Loucy (cell line): ENCODE measurements around the gene GCKR.

Experiments
- H2AFZ ChIP-seq: fragments of 200-600 bp; sonication (generic); 2 replicates; pipeline ENCODE4 v1.6.0; 2016; ENCODE audit warnings: antibody characterized with exemption, mild to moderate bottlenecking, low read length, moderate library complexity
- H3F3A ChIP-seq: fragments of 200-600 bp; 2 replicates; pipeline ENCODE4 v1.6.0; 2016; ENCODE audit warnings: antibody characterized with exemption, low read depth, mild to moderate bottlenecking
- H3K27me3 ChIP-seq: fragments of 200-600 bp; sonication (generic); 2 replicates; pipeline ENCODE4 v1.6.1; 2014; ENCODE audit warnings: low read length, mild to moderate bottlenecking; ENCODE audit not compliant: insufficient read depth, poor library complexity, severe bottlenecking
- H3K36me3 ChIP-seq: fragments of 200-600 bp; sonication (generic); 2 replicates; pipeline ENCODE4 v1.6.1; 2016; ENCODE audit warnings: low read length; ENCODE audit not compliant: insufficient read depth
- H3K4me1 ChIP-seq: fragments of 200-600 bp; sonication (generic); 2 replicates; pipeline ENCODE4 v1.5.1; 2014; ENCODE audit warnings: low read length, mild to moderate bottlenecking; ENCODE audit not compliant: insufficient read depth, poor library complexity, severe bottlenecking
- H3K4me2 ChIP-seq: fragments of 200-600 bp; sonication (generic); 2 replicates; pipeline ENCODE4 v1.6.0; 2014; ENCODE audit warnings: antibody characterized with exemption, low read length, low read depth, mild to moderate bottlenecking; ENCODE audit not compliant: poor library complexity, severe bottlenecking
- H3K4me3 ChIP-seq: fragments of 200-600 bp; sonication (generic); 2 replicates; pipeline ENCODE4 v1.5.1; 2014; ENCODE audit warnings: low read length, mild to moderate bottlenecking, mixed read lengths; ENCODE audit not compliant: poor library complexity, severe bottlenecking
- H3K79me2 ChIP-seq: fragments of 200-600 bp; sonication (generic); 2 replicates; pipeline ENCODE4 v1.6.1; 2014; ENCODE audit warnings: low read length; ENCODE audit not compliant: insufficient read depth
- H3K9ac ChIP-seq: fragments of 200-600 bp; sonication (generic); 2 replicates; pipeline ENCODE4 v1.6.0; 2014; ENCODE audit warnings: mild to moderate bottlenecking, low read depth, low read length, moderate library complexity; ENCODE audit not compliant: poor library complexity, severe bottlenecking
- H3K9me2 ChIP-seq: fragments of 200-600 bp; sonication (generic); replicated peaks from 2 replicates; pipeline ENCODE4 v1.6.1; 2016; ENCODE audit warnings: low read depth, low read length, mixed read lengths
- H3K9me3 ChIP-seq: fragments of 200-600 bp; sonication (generic); 2 replicates; pipeline ENCODE4 v1.6.1; 2014; ENCODE audit warnings: mild to moderate bottlenecking, antibody characterized with exemption, low read length, low read depth; ENCODE audit not compliant: insufficient read depth
- H4K20me1 ChIP-seq: fragments of 200-600 bp; sonication (generic); 2 replicates; pipeline ENCODE4 v1.6.0; 2014; ENCODE audit warnings: antibody characterized with exemption, low read length, mild to moderate bottlenecking; ENCODE audit not compliant: insufficient read depth, poor library complexity, severe bottlenecking
- CTCF ChIP-seq: fragments of 200-600 bp; sonication (generic); conservative IDR thresholded peaks from 2 replicates; pipeline ENCODE4 v1.5.1; 2014; ENCODE audit warnings: mild to moderate bottlenecking, antibody characterized with exemption, low read length
- EZH2phosphoT487 ChIP-seq: fragments of 200-600 bp; IDR thresholded peaks from 2 replicates; pipeline ENCODE4 v1.6.1; 2018; ENCODE audit warnings: antibody characterized with exemption, mild to moderate bottlenecking, moderate library complexity, borderline replicate concordance

Gene GCKR

GRCh38 chr2:27497288-27497627 is 619 bp downstream of the GCKR start:
- Histone ChIP-seq H3K4me1 (no peaks in the 10 kb centered on the region), H3K4me3 (no peak overlapping the region), H3K9me3 (no peaks in the 10 kb centered on the region), H3K79me2 (no peaks in the 10 kb centered on the region), H3K9me2 (no peaks in the 10 kb centered on the region), H3K4me2 (no peak overlapping the region), H3F3A (no peaks in the 10 kb centered on the region), H3K36me3 (no peaks in the 10 kb centered on the region), H3K27me3 (no peaks in the 10 kb centered on the region), H4K20me1 (no peaks in the 10 kb centered on the region), H2AFZ (no peak overlapping the region), H3K9ac (no peak overlapping the region)
- TF ChIP-seq EZH2phosphoT487 = no peak

GRCh38 chr2:27498975-27499374 is 2.3 kb downstream of the GCKR start:
- H2AFZ ChIP-seq = no peak overlapping the region
- no peaks in the 10 kb centered on the region for H3F3A ChIP-seq
- H3K36me3 ChIP-seq = no peaks in the 10 kb centered on the region
- no peak overlapping the region for H3K4me3 ChIP-seq
- no peaks in the 10 kb centered on the region for H3K79me2 ChIP-seq
- no peaks in the 10 kb centered on the region for H3K9me2 ChIP-seq
- H3K4me1 ChIP-seq = no peaks in the 10 kb centered on the region
- H3K27me3 ChIP-seq = no peaks in the 10 kb centered on the region
- TF ChIP-seq EZH2phosphoT487 = no peak
- no peak for TF ChIP-seq CTCF
- H3K9ac ChIP-seq = no peak overlapping the region
- H4K20me1 ChIP-seq = no peaks in the 10 kb centered on the region
- H3K4me2 ChIP-seq = no peak overlapping the region
- no peaks in the 10 kb centered on the region for H3K9me3 ChIP-seq

DNA sequence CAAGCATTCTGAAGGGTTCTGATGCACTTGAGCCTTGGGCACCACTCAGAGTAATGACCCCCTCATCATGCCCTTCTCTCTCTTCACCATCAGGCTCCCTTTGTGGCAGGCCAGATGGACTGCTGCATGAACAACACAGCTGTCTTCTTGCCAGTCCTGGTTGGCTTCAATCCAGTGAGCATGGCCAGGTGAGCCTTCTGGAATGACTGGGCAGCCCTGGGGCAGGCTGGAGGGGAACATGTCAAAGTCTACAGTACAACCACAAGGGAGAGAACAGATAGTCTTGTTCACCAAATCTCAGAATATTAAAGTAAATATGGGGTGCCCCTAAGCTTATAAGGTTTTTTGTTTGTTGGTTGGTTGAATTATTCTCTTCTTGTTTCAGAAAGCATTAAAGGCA is 4.4 kb downstream of the GCKR start:
- no peak overlapping the region for H3K4me2 ChIP-seq

More for the DNA sequence above, 4.4 kb downstream of the GCKR start:
- H2AFZ ChIP-seq = no peak overlapping the region
- H3K9me3 ChIP-seq = no peaks in the 10 kb centered on the region
- H4K20me1 ChIP-seq = no peaks in the 10 kb centered on the region
- H3K4me1 ChIP-seq = no peaks in the 10 kb centered on the region
- no peak overlapping the region for H3K4me3 ChIP-seq
- H3K9ac ChIP-seq = no peak overlapping the region
- H3K27me3 ChIP-seq = no peaks in the 10 kb centered on the region
- no peak for TF ChIP-seq CTCF
- TF ChIP-seq EZH2phosphoT487 = no peak
- H3F3A ChIP-seq = no peaks in the 10 kb centered on the region
- H3K79me2 ChIP-seq = no peaks in the 10 kb centered on the region
- no peaks in the 10 kb centered on the region for H3K9me2 ChIP-seq
- H3K36me3 ChIP-seq = no peaks in the 10 kb centered on the region
